GM12891 (cell line): ENCODE measurements around the gene GANC.

Experiments used
- PAX5 ChIP-seq: IDR thresholded peaks from 2 replicates; pipeline ENCODE4 v1.6.1; 2011; ENCODE audit warnings: low read length, moderate library complexity, mild to moderate bottlenecking; ENCODE audit not compliant: insufficient read depth, severe bottlenecking
- POLR2A ChIP-seq: IDR thresholded peaks from 2 replicates; pipeline ENCODE4 v1.6.1; 2011; ENCODE audit warnings: low read depth, low read length, control low read depth
- POLR2AphosphoS5 ChIP-seq: IDR thresholded peaks from 2 replicates; pipeline ENCODE4 v1.6.1; 2011; ENCODE audit warnings: low read depth, low read length, control low read depth
- POU2F2 ChIP-seq: IDR thresholded peaks from 2 replicates; pipeline ENCODE4 v1.6.1; 2011; ENCODE audit warnings: low read depth, mild to moderate bottlenecking, control low read depth, low read length, moderate library complexity
- SPI1 ChIP-seq: IDR thresholded peaks from 2 replicates; pipeline ENCODE4 v1.6.1; 2011; ENCODE audit warnings: low read depth, low read length, control low read depth
- TAF1 ChIP-seq: IDR thresholded peaks from 2 replicates; pipeline ENCODE4 v1.6.1; 2011; ENCODE audit warnings: low read depth, low read length, control low read depth

- TF ChIP-seq POU2F2 = no peak
- TF ChIP-seq POLR2A = no peak
- no peak for TF ChIP-seq SPI1
- no peak for TF ChIP-seq POLR2AphosphoS5
- no peak for TF ChIP-seq PAX5
- TF ChIP-seq TAF1 = no peak
Observed at GRCh38 chr15:42231088-42231487, 41.9 kb upstream of the GANC start.
